ES-I3 (cell line): ENCODE measurements around the gene GPR143.

Experiments
- H3K36me3 ChIP-seq: 2 replicates; pipeline ENCODE4 v1.6.1; 2013; ENCODE audit warnings: mild to moderate bottlenecking, low read length, control low read depth, moderate library complexity; ENCODE audit not compliant: insufficient read depth
- H3K4me1 ChIP-seq: 2 replicates; pipeline ENCODE4 v1.6.1; 2013; ENCODE audit warnings: mild to moderate bottlenecking, control low read depth, low read length; ENCODE audit not compliant: insufficient read depth
- H3K9ac ChIP-seq: 2 replicates; pipeline ENCODE4 v1.6.1; 2013; ENCODE audit warnings: low read depth, mild to moderate bottlenecking, low read length, moderate library complexity
- H3K9me3 ChIP-seq: 2 replicates; pipeline ENCODE4 v1.6.1; 2013; ENCODE audit warnings: mild to moderate bottlenecking, low read length, moderate library complexity; ENCODE audit not compliant: control insufficient read depth, insufficient read depth

GPR143 gene

DNA sequence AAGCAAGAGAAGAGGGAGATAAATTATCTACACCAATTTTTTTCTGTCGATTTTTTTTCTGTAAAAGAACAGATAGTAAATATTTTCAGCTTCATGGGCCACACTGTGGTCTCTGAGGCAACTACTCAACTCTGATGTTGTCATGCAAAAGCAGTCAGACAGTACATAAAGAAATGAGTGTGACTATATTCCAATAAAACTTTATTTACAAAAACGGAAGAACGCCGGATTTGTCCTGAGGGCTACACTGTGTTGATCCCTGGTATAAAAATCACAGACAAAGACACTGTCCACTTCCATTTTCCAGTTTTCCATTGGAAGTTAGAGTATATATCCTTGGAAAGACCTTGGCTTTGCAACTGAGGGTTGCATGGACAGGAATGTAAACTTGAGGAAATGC lies 18.0 kb downstream of the GPR143 start:
- Histone ChIP-seq H3K4me1 (peaks cover 6% of the 10 kb centered on the region; the same call in 1 of the 2 replicates), H3K9ac (no peak overlapping the region), H3K36me3 (0 out of 2 replicates have a peak, but pooled peaks cover 5% of the 10 kb centered on the region), H3K9me3 (no peaks in the 10 kb centered on the region)

DNA sequence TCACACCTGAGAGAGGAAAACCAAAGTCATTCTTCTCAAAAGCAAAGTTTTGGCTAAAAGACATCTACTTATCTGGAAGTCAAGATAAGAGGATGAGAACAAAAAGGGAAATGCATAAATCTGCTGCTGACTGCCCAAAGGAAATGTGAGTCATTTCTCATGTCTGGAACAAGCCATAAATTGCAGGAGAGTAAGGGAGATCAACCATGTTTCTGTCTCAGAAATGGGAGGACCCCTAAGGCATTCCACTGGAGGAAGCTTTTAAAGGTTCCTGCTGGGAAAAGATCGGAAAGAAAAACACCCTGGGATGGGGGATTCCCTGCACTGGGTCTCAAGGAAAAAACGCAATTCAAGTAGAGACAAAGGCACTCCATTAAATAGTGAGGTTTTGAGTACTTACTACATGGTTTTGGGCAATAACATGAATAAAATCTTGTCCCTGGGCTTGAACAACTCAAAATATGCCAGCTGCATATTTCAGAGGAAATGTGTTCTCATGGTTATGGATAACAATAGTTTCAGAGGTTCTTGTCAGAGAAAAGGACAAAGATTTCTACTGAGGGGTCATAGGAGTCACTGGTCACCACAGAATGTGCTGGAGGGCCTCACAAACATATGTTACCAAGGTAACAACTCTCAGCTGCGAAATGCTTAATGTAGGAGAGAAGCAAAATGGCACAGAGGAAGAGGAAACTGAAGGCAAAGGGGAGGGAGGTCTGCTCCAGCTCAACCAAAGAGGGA lies 19.3 kb downstream of the GPR143 start:
- peaks cover 6% of the 10 kb centered on the region; the same call in 1 of the 2 replicates for H3K4me1 ChIP-seq
- no peak overlapping the region for H3K9ac ChIP-seq
- H3K9me3 ChIP-seq = no peaks in the 10 kb centered on the region
- H3K36me3 ChIP-seq = 0 out of 2 replicates have a peak, but pooled peaks cover 5% of the 10 kb centered on the region

DNA sequence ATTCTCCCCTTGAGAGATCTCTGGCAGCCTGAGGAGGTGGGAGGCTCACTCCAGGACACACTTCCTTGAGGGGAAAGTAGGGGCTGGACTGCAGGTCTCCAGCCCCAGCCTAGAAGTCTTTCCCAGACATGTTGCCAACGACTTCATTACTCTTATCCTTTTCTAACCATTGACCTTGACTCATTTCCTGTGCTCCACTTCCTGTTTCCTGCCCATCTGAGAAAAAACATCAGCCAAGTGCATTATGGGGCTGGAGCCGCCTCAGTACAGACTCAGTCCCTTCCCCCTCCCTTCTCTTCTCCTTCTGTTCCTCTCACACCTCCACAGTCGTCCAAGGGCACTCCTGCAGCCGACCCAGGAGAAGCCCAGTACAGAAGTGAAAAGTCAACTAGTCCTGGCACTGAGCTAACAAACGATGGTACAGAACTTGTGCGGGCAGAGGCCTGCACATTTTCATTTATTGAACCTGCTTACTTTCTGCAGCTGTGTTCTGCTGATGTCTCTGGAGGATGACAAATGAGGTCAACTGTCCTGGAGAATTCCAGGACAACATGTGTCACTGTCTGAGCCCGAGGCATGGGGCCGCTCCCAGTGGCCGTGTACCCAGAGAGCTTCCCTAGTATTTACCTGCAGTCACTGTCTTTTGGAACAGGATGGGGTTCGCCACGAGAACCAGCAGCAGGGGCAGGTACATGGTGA lies 20.1 kb downstream of the GPR143 start:
- Histone ChIP-seq H3K9ac (no peak overlapping the region), H3K9me3 (no peaks in the 10 kb centered on the region), H3K36me3 (0 out of 2 replicates have a peak, but pooled peaks cover 5% of the 10 kb centered on the region), H3K4me1 (peaks cover 6% of the 10 kb centered on the region; the same call in 1 of the 2 replicates)

DNA sequence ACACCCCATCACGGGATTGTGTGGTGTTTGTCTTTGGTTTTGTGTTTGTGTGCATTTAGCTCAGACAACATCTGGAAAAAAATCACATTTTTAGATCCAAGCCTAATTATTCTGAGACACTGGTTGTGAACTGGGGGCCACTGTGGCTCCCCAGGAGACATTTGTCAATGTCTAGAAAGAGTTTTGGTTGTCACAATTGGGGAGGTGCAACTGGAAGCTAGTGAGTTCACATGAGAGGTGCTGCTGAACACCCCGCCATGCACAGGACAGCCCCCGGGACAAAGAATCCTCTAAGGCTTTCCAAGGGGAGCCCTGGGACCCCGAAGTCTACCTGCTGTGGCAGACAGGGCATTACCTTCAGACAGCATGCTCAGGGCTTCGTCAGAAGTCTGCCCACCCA lies 26.5 kb downstream of the GPR143 start:
- Histone ChIP-seq H3K36me3 (peaks cover 5% of the 10 kb centered on the region; the same call in 1 of the 2 replicates), H3K9me3 (no peaks in the 10 kb centered on the region), H3K4me1 (no peaks in the 10 kb centered on the region), H3K9ac (no peak overlapping the region)

DNA sequence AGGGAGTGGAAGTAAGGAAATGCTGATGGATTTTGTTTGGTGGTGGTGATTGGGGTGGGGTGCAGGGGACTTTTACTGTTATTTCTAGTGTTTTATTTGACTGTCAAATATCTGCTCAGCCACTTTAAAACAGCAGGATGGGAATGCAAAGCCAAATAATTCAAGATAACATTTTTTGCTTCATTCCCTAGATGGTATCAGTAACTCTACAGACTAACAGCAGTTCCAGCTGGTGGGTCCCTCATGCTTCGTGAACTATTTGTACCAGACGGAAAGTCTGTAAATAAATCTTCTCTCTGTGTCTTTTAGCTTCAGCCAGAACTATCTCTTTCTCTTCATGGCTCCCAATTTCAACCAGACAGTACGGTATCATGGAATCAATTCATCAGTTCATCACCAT lies 27.5 kb downstream of the GPR143 start:
- Histone ChIP-seq H3K4me1 (no peaks in the 10 kb centered on the region), H3K9ac (no peak overlapping the region), H3K36me3 (no peaks in the 10 kb centered on the region; the same call in 1 of the 2 replicates), H3K9me3 (peaks cover 3% of the 10 kb centered on the region; the same call in 1 of the 2 replicates)

DNA sequence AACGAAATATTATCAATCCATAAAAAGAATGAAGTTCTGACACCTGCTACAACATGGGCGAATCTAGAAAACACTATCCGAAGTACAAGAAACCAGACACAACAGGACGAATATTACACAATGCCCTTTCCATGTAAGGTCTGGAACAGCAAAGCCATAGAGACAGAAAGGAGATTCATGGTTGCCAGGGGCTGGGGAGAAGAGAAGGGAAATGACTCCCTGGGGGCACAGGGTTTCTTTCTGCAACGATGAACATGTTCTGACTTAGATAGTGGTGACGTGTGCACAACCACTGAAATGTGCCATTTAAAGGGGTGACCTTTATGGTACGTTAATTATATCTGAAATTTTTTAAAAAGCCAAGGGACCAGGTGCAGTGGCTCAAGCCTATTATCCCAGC lies 28.3 kb downstream of the GPR143 start:
- Histone ChIP-seq H3K36me3 (no peaks in the 10 kb centered on the region; the same call in 1 of the 2 replicates), H3K9ac (no peak overlapping the region), H3K4me1 (no peaks in the 10 kb centered on the region), H3K9me3 (peaks cover 7% of the 10 kb centered on the region; the same call in 1 of the 2 replicates)

DNA sequence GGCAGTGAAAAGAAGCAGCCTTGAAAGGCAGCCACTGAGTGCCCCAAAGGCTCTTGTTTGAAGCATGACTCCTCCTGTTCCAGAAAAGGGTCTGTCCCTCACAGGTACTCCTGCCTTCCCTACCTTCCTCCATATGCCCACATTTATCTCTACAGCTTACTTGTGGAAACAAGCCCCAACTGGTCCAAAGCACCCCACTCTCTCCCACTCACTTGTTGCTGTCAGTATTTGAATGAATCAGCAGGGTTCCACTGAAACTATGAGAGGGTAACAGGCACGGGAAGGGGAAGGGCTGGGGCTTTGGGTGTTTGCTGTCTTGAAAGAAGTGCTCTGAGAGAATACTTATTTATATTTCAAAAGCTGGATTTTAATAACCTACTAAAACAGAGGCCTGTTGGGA lies 34.9 kb downstream of the GPR143 start:
- Histone ChIP-seq H3K36me3 (no peaks in the 10 kb centered on the region; the same call in 1 of the 2 replicates), H3K9ac (no peak overlapping the region)

DNA sequence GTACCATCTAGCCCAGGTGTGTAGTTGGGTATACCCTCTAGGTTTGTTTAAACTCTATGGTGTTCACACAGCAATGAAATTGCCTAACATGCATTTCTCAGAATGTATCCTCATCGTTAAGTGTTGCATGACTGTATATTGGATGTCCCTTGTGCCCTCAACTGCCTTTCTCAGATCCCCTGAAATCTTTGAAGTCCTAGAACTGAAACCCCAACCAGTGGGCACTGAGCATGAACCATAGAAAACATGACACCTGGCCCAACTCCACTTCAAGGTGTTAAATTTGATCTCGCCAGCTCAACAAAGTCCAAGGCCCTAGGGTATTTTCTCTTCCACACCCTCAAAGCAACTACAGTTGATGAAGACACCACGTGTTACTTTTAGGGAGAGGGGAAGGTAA lies 35.6 kb downstream of the GPR143 start:
- no peak overlapping the region for H3K9ac ChIP-seq
- H3K9me3 ChIP-seq = peaks cover 33% of the 10 kb centered on the region
- H3K36me3 ChIP-seq = peaks cover 5% of the 10 kb centered on the region
- no peaks in the 10 kb centered on the region for H3K4me1 ChIP-seq

More for the DNA sequence above, 34.9 kb downstream of the GPR143 start:
- Histone ChIP-seq H3K9me3 (peaks cover 28% of the 10 kb centered on the region), H3K4me1 (no peaks in the 10 kb centered on the region)

DNA sequence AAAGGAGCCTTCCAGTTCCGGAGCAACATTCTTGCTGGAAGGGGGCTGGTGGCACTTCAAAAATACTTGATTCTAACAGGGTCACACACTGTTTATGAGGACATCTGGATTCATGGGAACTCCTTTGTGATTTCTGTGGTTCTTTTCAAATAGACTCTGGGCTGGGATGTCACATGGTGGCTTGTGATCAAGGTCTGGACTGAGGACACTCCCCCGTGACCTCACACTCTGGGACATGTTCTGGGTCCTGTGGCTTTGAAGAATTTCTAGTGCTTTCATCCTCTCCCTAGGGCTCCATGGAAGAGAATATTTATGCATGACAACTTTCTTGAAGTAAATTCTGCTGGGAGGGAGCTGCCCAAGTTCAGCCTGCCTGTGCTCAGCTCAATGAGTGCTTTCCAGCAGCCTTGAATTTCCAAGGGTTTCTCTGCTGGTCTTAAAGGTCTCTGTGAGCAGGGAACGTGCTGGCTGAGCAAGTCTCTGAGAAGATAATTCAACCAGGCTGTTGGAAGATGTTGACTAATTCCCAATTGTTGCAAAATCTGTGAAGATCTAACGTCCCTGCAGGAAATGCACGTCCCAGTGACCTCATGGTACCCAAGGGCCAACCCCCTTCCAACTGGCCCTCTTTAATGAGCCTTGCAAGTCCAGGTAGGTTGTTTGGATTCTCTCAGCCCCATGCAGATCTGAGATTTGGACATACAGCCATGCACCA lies 36.3 kb downstream of the GPR143 start:
- Histone ChIP-seq H3K9me3 (peaks cover 35% of the 10 kb centered on the region), H3K36me3 (peaks cover 7% of the 10 kb centered on the region), H3K4me1 (no peaks in the 10 kb centered on the region)

DNA sequence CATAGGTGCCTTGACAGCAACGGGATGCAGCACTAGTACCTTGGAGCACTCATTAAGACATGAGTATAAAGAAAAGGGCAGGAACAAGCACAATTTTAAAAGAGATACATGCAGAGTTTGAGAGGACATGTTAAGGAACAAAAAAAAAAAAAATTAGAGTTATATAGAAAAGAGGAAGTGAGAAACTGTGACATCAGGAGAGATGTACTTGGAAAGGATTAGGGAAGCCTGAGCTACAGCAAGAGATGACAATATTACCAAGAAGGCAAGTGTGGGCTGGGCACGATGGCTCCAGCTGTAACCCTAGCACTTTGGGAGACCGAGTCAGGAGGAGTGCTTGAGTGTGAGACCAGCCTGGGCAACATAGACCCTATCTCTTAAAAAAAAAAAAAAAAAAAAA lies 37.4 kb downstream of the GPR143 start:
- no peaks in the 10 kb centered on the region for H3K4me1 ChIP-seq
- H3K9me3 ChIP-seq = peaks cover 34% of the 10 kb centered on the region
- no peak overlapping the region for H3K9ac ChIP-seq
- peaks cover 7% of the 10 kb centered on the region for H3K36me3 ChIP-seq

More for the DNA sequence above, 36.3 kb downstream of the GPR143 start:
- no peak overlapping the region for H3K9ac ChIP-seq

DNA sequence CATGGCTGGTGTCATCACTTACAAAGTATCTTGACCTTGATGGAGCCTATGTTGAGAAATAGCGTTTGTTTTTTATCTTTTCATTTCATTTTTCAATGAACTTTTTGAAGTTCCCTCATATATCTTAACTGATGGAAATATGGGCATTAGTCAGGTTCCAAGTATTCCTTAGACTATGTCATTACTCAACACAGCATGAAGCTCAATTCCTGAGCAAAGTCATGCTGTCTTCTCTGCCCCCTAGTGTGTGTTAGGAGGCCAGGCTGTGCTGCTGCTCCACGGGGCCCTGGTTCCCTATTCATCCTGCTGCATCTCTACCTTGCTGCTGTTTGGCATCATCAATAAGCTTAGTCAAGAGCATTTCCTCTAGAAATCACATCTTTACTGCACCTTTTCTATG lies 40.9 kb downstream of the GPR143 start:
- peaks cover 31% of the 10 kb centered on the region for H3K9me3 ChIP-seq
- H3K9ac ChIP-seq = no peak overlapping the region
- H3K36me3 ChIP-seq = peaks cover 21% of the 10 kb centered on the region
- H3K4me1 ChIP-seq = no peaks in the 10 kb centered on the region

DNA sequence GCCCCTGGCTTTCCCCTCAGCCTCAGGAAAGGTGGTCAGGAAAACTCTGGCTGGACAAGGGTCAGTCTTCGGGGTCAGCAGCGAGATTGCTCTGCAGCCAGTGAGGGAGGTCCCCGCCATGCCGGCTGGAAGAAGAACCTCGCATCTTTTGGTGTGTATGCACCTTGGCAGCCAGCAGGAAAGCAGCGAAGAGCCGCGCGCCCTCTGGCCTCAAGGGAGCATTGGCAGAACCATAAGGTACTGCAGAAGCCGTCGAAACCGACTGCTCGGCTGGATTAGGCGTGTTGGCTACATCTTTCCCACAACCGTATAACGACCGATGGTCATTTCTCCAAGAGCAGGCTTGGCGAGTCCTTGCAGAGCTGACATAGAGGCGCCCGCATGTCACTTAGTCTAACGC lies 48.3 kb downstream of the GPR143 start:
- H3K9ac ChIP-seq = no peak overlapping the region
- no peaks in the 10 kb centered on the region for H3K4me1 ChIP-seq
- H3K36me3 ChIP-seq = peaks cover 26% of the 10 kb centered on the region; the same call in 1 of the 2 replicates
- H3K9me3 ChIP-seq = peaks cover 9% of the 10 kb centered on the region

DNA sequence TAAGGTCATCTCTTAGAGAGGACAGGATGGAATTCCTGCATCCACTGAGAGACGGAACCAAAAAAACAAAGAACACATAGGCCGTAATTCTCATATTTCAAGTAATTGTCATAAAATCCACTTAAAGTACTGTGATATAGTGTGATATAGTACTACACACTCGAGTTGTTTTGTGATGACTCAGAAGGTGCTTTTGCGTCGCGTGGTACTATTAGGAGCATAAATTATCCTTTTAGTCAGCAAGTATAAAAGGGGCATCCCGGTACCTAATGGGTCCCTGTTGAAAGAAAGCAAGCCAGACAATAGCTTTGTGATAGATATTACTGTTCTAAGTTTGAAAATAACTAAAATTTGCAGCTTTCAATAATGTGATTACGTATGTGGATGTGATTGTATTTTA lies 55.3 kb downstream of the GPR143 start:
- peaks cover 12% of the 10 kb centered on the region; the same call in 1 of the 2 replicates for H3K36me3 ChIP-seq
- peaks cover 6% of the 10 kb centered on the region for H3K9me3 ChIP-seq
- no peak overlapping the region for H3K9ac ChIP-seq
- H3K4me1 ChIP-seq = no peaks in the 10 kb centered on the region; the same call in 1 of the 2 replicates

DNA sequence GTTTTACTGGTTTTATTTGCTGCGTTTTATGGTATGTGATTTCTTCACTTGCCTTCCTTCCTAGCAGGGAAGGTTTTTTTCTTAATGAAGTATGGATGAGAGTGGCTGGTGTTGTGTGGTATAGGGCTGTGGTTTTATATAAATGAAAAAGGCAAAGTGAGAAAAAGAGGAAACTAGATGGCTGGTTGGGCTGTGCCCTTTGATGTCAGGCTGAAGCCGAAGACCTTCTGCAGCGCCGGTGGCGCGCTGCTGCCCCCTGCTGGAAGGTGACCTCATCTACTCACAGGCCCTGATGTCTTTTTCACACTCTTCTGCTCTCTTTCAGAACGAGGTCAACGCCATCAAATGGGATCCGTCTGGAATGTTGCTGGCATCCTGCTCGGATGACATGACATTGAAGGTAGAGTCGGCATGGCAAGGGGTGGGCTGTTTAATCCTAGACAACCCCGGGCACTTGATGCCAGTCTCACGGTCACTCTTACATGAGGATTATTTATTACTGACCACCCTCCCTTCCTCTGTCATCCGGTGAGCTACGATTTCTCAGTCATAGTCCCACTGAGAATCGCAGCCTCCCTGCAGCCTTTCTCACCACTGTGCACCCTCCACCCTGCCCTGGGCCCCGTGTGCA lies 56.6 kb downstream of the GPR143 start:
- H3K36me3 ChIP-seq = peaks cover 8% of the 10 kb centered on the region; the same call in 1 of the 2 replicates

More for the DNA sequence above, 56.6 kb downstream of the GPR143 start:
- Histone ChIP-seq H3K9ac (no peak overlapping the region), H3K4me1 (no peaks in the 10 kb centered on the region; the same call in 1 of the 2 replicates), H3K9me3 (peaks cover 8% of the 10 kb centered on the region)
